ENCODE measurements around the gene CDKN2A.

Gene CDKN2A

DNA sequence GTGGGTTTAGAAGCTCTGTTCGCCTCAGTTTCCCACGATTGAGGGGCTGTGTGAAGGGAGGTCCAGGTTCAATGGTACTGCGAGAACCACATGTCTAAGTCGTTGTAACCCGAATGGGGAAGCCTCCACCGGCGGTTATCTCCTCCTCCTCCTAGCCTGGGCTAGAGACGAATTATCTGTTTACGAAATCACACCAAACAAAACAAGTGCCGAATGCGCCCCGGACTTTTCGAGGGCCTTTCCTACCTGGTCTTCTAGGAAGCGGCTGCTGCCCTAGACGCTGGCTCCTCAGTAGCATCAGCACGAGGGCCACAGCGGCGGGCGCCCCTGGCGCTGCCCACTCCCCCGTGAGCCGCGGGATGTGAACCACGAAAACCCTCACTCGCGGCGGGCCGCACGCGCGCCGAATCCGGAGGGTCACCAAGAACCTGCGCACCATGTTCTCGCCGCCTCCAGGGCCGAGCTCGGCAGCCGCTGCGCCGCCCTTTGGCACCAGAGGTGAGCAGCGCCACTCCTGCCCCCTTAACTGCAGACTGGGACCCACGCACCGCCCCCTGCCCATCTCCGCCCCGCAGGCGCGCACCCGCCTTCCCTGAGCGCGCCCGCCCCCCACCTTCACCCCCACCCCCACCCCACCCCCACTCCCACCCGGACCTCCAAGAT lies at the start of gene CDKN2A:
TSS of gene CDKN2A (minus strand) at position 500 of the 663 bp plus-strand sequence.
- DNase-seq: peak; percentile 43

DNA sequence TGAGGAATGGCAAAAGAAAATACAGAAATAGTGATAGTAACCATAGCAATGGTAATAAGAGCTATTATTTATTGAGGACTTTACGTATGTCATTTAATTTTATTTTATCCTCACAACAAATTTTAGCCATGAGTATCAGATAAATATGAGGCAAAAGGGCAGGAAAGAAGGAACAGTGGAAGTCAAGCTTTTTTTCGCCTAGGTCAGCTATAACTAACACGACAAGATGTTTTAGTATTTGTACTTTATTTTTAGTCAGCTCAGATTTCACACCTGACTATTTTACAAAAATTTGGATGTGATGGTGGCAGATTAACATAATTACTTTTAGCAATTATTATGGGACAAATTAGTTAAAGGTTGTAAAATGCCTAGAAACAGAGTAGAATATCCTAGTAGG lies 49.7 kb upstream of the CDKN2A start:
- DNase-seq: no peak

DNA sequence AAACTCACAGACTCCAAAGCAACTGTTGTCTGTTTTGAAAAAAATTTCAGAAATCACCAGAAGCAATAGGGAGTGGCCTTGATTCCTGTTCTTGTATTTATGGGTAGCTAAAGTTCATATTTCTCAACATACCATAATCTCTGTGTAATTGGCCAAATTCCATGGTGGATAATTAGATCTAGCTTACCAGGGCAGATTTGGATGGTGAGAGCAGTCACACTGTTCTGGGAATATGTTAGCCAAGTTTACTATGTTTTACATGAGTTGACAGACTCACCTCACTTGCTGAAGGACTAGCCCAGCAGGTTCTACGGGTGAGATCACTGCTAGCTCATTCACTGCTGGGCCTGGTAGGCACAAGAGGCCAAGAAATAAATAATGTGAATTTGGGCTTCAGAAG lies 47.6 kb upstream of the CDKN2A start:
- no peak for DNase-seq

DNA sequence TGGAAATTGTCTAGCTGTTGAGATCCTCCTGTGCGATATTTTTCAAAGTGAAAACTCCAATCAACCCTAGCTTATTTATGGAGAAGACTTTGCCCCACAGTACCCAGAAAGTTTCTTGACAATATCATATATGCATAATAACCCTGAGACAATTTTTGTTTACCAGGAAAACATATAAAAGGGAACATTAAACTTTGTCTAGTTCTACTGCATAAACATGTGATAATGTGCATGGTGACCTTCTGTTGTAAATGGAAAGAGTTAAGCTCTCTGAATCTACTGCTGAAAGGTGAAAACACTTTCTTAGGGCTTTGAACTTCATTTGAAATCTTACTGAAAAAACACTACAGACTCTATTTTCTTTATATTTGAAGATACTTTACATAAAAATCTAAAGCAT lies 47.2 kb upstream of the CDKN2A start:
- DNase-seq: no peak

DNA sequence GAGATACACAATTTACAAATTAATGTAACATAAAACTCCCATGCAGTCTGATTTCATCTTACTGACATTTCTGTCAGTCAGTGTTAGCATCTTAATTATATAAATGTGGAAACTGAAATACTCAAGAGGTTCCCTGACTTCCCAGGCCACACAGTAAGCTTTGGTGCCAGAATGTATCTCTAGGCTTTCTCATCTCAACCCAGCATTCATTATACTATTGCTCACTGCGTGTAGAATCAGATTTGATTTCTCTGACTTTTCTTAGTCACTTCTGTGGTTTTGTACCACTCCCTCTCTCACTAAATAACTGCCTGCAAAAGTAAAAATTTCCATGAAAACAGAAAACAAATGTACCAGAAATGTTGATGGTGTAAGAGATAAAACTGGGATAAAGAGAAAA lies 46.6 kb upstream of the CDKN2A start:
- no peak for DNase-seq

DNA sequence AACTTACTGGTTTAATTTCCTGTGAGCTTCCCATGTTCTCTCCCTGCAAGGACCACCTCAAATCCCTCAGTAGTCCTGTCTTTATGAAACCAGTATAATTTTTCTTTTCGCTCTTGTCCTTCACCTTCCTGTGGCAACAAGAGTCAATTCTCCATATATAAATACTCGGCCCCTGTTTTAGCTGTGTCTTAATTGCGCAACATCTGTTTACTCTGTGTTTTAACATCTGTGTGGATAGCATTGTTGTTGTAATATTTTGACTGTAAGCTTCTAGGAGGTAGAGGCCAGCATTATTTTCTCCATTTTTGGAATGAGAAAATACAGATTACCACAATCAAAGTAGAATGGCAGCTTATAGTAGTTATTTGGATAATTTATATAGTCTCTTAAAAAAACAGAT lies 45.1 kb upstream of the CDKN2A start:
- no peak for DNase-seq

DNA sequence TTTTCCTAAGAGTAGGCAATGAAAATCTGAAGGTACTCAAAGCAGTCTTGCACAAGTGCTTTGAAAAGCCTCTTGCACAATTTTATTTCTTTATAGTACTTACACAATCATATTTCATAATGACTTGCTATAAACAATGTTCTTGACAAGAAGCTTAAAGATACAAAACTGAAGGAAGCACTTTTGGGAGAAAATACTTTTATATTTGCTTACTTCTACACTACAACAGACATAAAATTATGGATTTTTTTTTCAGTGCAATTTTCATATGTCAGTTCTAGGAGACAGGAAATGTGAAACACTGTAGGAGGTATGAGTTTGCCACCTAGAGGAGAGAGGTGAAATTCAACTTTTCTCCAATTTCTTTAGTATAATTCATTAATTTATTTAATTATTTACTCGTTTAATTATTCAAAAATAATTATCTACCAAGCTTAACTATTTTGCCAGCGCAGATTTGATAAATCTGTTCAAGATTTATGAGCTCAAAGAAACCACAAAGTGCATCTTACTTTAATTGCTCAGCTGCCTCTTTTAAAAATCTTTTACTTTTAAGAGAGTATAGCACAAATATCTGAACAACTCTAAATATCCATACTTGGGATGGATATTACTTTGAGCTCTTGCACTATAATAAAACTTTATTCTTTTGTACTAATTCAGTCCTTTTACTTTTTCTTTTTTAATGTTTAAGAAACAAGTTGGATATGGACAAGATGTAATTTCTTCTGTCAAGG lies 43.9 kb upstream of the CDKN2A start:
- no peak for DNase-seq

DNA sequence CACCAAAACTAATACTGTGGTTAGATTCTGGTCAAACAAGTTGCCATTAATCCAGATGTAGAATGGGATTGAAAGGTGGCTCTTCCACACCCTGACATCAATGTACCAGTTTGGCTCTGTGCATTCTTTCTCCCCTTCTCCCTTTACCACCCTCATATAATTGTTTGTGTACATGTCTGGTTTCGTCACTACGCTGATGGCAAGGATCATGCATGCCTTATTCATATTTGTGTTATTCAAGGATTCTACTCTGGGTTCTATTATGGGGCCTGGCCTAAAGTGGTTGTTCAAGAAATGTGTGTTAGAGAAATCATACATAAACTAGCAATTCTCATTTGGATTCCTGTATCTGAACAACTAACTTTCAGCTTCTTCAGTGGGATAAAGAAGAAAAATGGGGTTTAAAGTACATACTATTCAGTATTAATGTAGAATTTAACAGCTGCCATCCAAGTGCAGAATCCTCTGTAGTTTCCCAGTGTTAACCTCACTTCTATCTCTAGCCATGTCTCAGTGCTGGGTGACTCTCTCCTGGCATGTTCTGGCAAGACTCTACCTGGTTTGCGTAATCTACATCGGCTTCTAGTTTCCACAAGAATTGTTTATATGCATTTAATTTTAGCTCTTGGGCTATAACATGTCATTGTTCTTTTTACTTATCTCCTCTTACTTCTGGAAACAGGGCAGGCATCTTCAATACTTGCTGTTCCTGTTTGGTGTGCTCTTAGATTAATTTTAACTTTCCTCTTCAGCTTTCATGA lies 42.9 kb upstream of the CDKN2A start:
- no peak for DNase-seq

DNA sequence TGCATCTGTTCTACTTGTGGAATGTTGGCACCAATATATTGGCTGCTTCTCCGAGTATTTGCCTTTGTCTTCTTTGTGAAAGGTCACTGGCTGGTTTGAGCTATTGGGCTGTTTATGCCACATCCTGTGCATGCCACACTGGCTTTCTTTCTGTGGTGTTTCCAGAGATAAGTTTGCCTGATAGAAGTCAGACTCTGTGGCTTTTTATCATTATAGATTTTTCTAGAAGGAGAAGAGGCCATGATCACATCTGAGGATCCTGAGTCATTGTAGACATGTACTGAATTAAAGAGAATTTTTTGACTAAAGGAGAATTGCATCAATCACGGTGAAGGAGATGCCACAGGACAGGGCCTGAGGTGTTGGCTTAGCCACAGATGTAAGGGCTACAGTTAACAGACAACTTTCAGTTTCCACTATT lies 41.4 kb upstream of the CDKN2A start:
- no peak for DNase-seq

DNA sequence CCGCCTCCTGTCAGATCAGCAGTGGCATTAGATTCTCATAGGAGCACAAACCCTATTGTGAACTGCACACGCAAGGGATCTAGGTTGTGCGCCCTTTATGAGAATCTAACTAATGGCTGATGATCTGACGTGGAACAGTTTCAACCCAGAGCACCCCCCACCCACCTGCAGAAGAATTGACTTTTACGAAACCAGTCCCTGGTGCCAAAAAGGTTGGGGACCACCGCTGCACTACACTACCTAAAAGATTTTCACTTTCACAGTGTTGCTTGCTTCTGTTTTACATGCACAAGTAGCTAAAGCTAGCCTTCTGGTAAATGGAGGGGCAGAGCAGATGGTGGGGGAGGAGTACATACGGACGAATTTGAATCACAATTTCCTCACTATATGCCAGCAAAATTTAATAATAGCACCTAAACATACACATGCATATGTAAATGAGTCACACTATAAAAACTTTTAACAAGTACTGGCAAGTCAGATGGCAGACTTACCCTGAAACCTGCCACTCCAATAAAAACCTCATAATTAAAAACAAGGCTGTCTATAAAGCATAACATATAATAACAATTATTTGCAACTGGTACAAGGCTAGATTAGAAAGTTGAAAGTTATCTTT lies 38.9 kb upstream of the CDKN2A start:
- no peak for DNase-seq

DNA sequence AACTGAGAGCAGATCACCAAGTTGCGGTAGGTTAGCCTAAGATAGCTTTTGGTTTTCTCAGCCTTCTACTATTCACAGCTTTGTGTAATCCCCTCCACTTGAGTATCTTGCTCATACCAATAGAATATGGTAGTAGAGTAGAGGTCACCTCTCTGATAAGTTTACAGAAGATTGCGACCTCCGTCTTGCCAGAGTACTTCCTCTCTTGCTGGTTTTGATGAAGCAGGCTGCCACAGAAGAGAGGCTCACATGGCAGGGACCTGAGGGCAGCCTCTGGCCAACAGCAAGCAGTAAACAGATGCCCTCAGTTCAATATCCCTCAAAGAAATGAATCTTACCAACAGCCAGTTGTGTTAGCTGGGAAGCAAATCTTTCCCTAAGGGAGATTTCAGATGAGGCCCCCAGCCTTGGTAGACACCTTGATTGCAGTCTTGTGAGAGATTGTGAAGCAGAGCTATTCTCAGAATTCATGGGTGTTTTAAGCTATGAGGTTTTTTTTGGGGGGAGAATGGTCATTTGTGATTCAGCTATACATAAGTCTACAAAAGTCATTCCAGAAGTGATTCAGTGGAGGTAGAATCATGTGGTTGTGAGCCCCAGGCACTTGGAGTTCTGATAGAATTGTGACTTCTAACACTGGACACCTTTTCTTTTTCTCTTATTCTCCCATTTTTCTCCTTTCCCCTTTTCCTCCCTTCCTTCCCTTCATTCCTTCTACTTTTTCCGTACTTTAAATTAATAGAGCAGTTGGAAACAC lies 37.6 kb upstream of the CDKN2A start:
- DNase-seq: no peak

DNA sequence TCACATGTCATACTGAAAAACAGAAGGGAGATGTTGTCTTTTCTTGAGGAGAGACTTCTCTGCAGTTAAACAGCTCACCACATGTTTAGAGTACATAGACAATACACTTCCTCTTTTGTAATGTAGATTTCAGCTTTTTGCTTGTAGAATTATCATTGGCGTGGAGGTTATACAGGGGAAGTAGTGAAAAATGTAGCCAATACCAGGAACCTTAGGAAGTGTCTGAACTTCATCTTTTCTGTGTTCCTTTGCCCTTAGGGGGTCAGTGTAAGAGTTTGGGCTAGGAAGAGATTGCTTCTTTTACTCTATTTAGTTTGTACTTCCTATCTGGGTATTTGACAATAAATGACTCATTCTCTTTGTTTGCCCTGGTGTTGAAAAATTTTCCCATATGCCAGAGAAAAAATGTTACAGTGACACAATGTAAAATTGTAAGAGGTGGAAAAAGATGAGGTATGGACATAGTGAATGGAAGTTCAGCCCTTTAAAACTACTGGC lies 36.0 kb upstream of the CDKN2A start:
- no peak for DNase-seq

DNA sequence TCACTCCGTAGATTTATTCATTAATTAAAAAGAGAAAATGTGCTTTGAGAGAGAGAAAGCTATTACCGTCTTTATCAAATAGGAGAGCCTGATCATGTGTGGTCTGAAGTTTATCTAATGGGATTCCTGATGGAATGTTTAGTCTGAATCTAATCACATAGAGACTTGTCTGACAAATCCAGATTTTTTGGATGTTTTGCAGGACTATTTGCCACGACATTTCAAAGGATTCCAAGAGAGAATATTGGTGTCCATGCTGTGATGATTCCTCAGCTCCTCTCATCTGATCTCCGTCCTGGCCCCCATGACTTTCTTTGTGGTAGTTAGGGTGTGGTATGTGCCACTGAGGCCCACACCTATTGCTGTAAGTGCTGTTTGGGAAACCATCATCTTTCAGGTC lies 35.0 kb upstream of the CDKN2A start:
- no peak for DNase-seq

DNA sequence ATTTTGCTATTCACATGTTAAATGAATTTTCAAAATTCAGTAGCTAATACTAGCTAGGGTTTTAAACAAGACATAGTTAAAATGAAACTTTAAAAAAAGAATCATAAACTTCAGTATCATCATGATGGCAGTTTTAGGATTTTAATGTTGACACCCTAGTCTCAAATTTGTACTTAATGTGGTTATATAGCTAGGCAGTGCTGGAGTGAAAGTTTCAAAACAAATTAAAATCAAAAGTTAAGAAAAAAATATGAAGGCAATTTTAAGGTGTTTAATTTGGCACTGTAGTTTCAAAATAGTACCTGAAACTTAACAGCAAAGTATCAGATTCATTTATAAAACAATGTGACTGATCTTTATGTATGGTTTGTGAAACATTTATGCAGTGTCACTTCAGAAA lies 34.2 kb upstream of the CDKN2A start:
- DNase-seq: no peak

DNA sequence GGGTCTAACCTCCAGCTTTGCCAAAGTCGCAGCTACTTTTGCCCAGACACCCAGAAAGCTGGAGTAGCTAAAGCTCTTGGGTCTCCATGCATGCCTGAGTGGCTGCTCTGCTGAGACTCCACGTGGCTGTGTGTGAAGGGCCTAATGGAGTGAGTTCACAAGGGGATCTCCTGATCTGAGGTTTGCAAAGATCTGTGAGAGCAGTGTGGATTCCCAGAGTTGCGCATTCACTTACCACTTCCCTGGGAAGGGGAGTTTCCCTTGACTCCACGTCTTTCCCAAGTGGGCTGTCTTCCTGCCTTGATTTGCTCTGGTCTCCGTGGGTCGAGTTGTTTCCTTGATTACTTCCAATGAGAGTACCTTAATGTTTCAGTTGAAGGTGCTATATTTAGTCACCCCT lies 32.5 kb upstream of the CDKN2A start:
- no peak for DNase-seq

DNA sequence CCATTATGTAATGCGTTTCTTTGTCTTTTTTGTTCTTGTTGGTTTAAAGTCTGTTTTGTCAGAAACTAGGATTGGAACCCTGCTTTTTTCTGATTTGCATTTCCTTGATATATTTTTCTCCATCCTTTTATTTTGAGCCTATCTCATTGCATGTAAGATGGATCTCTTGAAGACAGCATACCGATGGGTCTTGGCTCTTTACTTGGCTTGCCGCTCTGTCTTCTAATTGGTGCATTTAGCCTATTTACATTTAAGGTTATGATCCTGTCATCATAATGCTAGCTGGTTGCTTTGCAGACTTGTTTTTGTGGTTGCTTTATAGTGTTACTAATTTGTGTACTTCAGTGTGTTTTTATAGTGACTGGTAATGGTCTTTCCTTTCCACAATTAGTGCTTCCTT lies 28.2 kb upstream of the CDKN2A start:
- no peak for DNase-seq

DNA sequence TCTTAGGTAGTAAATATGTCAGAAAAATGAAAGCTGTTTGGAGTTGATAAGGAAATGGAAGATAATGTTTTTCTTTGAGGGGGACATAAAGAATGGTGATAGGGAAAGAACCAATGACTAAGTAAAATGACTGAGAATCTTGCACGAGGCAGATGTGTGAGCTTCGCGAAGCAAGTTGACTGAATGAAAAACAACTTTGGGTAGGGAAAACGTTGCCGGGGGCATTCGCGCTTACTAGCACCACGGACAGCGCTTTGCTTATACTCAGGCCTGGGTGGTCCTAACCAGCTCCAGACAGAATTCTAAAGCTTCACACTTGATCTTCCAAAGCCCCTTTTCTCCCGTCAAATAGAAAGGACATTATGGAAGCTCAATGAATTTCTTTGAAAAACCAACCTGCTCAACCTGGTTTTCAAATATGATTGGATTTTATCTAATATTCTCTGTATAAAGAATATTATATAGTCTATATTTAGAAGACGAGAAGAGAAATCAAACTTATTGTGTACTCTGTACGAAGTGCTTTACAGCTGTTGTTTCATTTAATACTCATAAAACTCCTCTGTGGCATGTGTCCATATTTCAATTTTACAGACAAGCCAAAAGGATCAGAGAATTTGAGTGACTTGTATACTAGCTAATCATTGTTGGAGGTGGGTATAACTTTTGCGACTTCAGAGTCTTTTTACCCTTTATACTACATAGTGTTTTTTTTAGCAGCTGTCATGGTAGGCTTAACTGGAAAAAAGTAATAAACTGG lies 16.9 kb upstream of the CDKN2A start:
- DNase-seq: no peak

DNA sequence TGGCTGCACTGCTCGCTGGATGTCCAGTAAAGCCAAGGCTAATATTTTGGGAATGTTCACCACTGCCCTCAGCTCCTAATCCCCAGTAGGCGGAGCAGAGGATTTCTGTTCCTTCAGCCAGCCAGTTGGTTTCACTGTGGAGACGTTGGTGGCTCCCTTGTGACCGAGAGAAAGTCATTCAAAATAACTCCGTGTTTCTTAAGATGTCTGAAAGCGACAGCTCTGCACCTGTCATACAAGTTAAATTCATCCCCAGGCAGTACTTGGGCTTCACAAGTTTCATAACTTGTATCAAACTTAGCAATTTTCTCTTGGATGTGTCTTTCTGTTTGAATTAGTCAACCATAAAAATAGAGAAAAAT lies 15.3 kb upstream of the CDKN2A start:
- no peak for DNase-seq

DNA sequence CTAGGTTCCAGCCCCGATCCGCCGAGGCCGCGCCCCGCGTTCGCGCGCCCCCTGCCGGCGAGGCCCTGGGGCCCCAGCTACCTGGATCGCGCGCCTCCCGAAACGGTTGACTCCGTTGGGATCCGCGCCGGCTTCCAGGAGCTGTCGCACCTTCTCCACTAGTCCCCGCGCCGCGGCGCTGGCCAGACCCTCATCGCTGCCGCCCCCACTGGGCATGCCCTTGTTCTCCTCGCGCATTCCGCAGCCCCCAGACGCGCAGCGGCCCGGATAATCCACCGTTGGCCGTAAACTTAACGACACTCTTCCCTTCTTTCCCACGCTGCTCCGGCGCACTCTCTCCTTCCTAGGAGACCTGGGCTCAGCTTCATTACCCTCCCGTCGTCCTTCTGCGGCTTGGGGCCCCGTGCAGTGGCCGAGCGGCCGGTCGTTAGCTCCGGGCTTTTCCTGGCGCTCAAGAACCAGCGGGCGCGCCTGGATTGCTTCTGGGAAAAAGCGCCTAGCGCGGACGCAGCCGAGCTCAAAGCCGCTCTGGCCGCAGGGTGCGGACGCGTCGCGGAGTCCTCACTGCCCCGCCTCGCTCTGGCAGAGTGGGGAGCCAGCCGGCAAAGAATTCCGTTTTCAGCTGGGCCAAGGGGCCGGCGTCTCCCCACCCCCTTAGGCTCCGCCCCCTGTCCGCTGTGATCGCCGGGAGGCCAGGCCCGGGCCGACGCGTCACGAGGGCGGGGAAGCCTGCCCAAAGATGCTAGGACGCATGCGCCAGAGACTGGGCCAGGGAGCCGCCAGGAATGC lies 14.7 kb upstream of the CDKN2A start, which contains the start of gene CDKN2B:
TSS of gene CDKN2B (minus strand) at position 589 of the 789 bp plus-strand sequence. CDS start at position 237, 352 bp downstream.
- peak; percentile 74 for DNase-seq

DNA sequence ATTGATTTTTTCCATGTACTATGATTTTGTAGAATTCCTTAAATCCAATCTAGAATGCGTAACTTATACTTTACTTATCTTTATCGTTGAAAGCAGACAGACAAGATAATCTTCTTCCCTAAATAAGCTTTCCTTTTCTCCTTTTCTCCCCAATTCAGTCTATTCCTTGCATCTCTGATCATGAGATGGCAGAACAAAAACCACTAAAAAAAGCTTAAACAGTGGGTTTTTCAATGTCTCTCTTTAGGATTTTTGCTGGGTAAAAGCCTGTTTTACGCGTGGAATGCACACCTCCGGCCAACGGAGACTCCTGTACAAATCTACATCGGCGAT lies 14.2 kb upstream of the CDKN2A start:
- DNase-seq: no peak
